H9 (cell line): ENCODE results near the gene SCYL3. TPM values are rescaled to one million over a fixed set of nuclear protein-coding genes. Genes with fewer than 3 reads are reported as not detected.

Experiments used
- DNase-seq: peaks from one replicate; pipeline ENCODE4 v3.0.0-alpha.2; 2017
- H2AFZ ChIP-seq: one replicate; pipeline ENCODE4 v1.6.1; 2013; ENCODE audit warnings: mild to moderate bottlenecking, low read length, control low read depth, moderate library complexity
- H2AK5ac ChIP-seq: 2 replicates; pipeline ENCODE4 v1.6.1; 2013; ENCODE audit warnings: low read length, control low read depth, mixed read lengths; ENCODE audit not compliant: insufficient read length
- H2BK120ac ChIP-seq: one replicate; pipeline ENCODE4 v1.6.1; 2013; ENCODE audit warnings: low read depth, mild to moderate bottlenecking, low read length, control low read depth, inconsistent platforms; ENCODE audit not compliant: poor library complexity, severe bottlenecking
- H2BK12ac ChIP-seq: 2 replicates; pipeline ENCODE4 v1.6.1; 2013; ENCODE audit warnings: low read length, control low read depth, mixed read lengths, low read depth; ENCODE audit not compliant: insufficient read length
- H2BK15ac ChIP-seq: 2 replicates; pipeline ENCODE4 v1.6.1; 2013; ENCODE audit warnings: low read depth, low read length, control low read depth
- H2BK20ac ChIP-seq: one replicate; pipeline ENCODE4 v1.6.1; 2013; ENCODE audit warnings: low read depth, mild to moderate bottlenecking, low read length, control low read depth, inconsistent platforms; ENCODE audit not compliant: poor library complexity, severe bottlenecking
- H2BK5ac ChIP-seq: 2 replicates; pipeline ENCODE4 v1.6.1; 2013; ENCODE audit warnings: low read length, control low read depth, mixed read lengths; ENCODE audit not compliant: insufficient read length
- H3K14ac ChIP-seq: 2 replicates; pipeline ENCODE4 v1.6.1; 2013; ENCODE audit warnings: low read length, control low read depth; ENCODE audit not compliant: insufficient read depth
- H3K18ac ChIP-seq: 2 replicates; pipeline ENCODE4 v1.6.1; 2013; ENCODE audit warnings: low read depth, mild to moderate bottlenecking, mixed read lengths, low read length, control low read depth; ENCODE audit not compliant: insufficient read length
- H3K23ac ChIP-seq: 2 replicates; pipeline ENCODE4 v1.6.1; 2013; ENCODE audit warnings: low read length, control low read depth, mixed read lengths, low read depth; ENCODE audit not compliant: insufficient read length
- H3K23me2 ChIP-seq: 2 replicates; pipeline ENCODE4 v1.6.1; 2013; ENCODE audit warnings: low read depth, mild to moderate bottlenecking, mixed read lengths, low read length, control low read depth; ENCODE audit not compliant: insufficient read length, poor library complexity, severe bottlenecking
- H3K27ac ChIP-seq: 2 replicates; pipeline ENCODE4 v1.5.1; 2013; ENCODE audit warnings: low read length, control low read depth, mixed read lengths, low read depth; ENCODE audit not compliant: insufficient read length
- H3K27me3 ChIP-seq: 2 replicates; pipeline ENCODE4 v1.6.1; 2013; ENCODE audit warnings: low read length, control low read depth, inconsistent platforms; ENCODE audit not compliant: insufficient read depth
- H3K4ac ChIP-seq: 2 replicates; pipeline ENCODE4 v1.6.1; 2013; ENCODE audit warnings: low read depth, mild to moderate bottlenecking, control low read depth, inconsistent platforms, low read length, moderate library complexity
- H3K4me1 ChIP-seq: 2 replicates; pipeline ENCODE4 v1.6.1; 2013; ENCODE audit warnings: low read length, control low read depth, inconsistent platforms; ENCODE audit not compliant: insufficient read depth
- H3K4me2 ChIP-seq: 2 replicates; pipeline ENCODE4 v1.6.1; 2013; ENCODE audit warnings: low read length, control low read depth, mixed read lengths; ENCODE audit not compliant: insufficient read length, insufficient read depth
- H3K56ac ChIP-seq: 2 replicates; pipeline ENCODE4 v1.6.1; 2013; ENCODE audit warnings: low read depth, mild to moderate bottlenecking, mixed read lengths, low read length, control low read depth; ENCODE audit not compliant: insufficient read length
- H3K79me1 ChIP-seq: 2 replicates; pipeline ENCODE4 v1.6.1; 2013; ENCODE audit warnings: low read depth, mild to moderate bottlenecking, moderate library complexity, low read length, control low read depth, inconsistent platforms; ENCODE audit not compliant: insufficient read depth, poor library complexity, severe bottlenecking
- H3K79me2 ChIP-seq: 2 replicates; pipeline ENCODE4 v1.6.1; 2013; ENCODE audit warnings: low read length, control low read depth, inconsistent platforms; ENCODE audit not compliant: insufficient read depth
- H3K9ac ChIP-seq: 2 replicates; pipeline ENCODE4 v1.6.1; 2013; ENCODE audit warnings: low read length, control low read depth, mixed read lengths; ENCODE audit not compliant: insufficient read length; ENCODE audit errors: extremely low read depth
- H3K9me3 ChIP-seq: one replicate; pipeline ENCODE4 v1.6.1; 2013; ENCODE audit warnings: low read depth, low read length, inconsistent platforms; ENCODE audit not compliant: control insufficient read depth
- H3T11ph ChIP-seq: one replicate; pipeline ENCODE4 v1.6.1; 2013; ENCODE audit warnings: mild to moderate bottlenecking, low read length, control low read depth, inconsistent platforms
- H4K20me1 ChIP-seq: one replicate; pipeline ENCODE4 v1.6.1; 2013; ENCODE audit not compliant: control insufficient read depth, insufficient read length, insufficient read depth
- H4K5ac ChIP-seq: 2 replicates; pipeline ENCODE4 v1.6.1; 2013; ENCODE audit warnings: low read depth, mild to moderate bottlenecking, mixed read lengths, low read length, control low read depth; ENCODE audit not compliant: insufficient read length
- H4K8ac ChIP-seq: replicated peaks from 2 replicates; pipeline ENCODE4 v1.6.1; 2013; ENCODE audit warnings: low read length, control low read depth, mixed read lengths, low read depth; ENCODE audit not compliant: insufficient read length
- H4K91ac ChIP-seq: 2 replicates; pipeline ENCODE4 v1.6.1; 2013; ENCODE audit warnings: low read depth, mild to moderate bottlenecking, moderate library complexity, mixed read lengths, low read length, control low read depth; ENCODE audit not compliant: insufficient read length
- H3K27ac Mint-ChIP-seq, 3 experiments: 2 replicates in 2 of 3; 3 replicates in 1 of 3; pipeline ENCODE4 v1.8.0; 2020 to 2021; ENCODE audit warnings: mixed read lengths in 3 of 3, mild to moderate bottlenecking in 1 of 3, moderate library complexity in 1 of 3
- H3K27me3 Mint-ChIP-seq: 2 replicates; pipeline ENCODE4 v1.8.0; 2021; ENCODE audit warnings: low read depth, mild to moderate bottlenecking, moderate library complexity, mixed read lengths
- H3K36me3 Mint-ChIP-seq, 3 experiments: 2 replicates in 2 of 3; 3 replicates in 1 of 3; pipeline ENCODE4 v1.8.0; 2020 to 2021; ENCODE audit warnings: low read depth in 3 of 3, mixed read lengths in 3 of 3; ENCODE audit not compliant: insufficient read depth in 1 of 3
- H3K4me1 Mint-ChIP-seq, 2 experiments: 2 replicates each; pipeline ENCODE4 v1.8.0; 2020; ENCODE audit warnings: mixed read lengths in 2 of 2
- H3K4me3 Mint-ChIP-seq, 2 experiments: 2 replicates in 1 of 2; 3 replicates in 1 of 2; pipeline ENCODE4 v1.8.0; 2020 to 2021; ENCODE audit warnings: mild to moderate bottlenecking in 2 of 2, mixed read lengths in 2 of 2, moderate library complexity in 1 of 2
- H3K9me3 Mint-ChIP-seq, 2 experiments: 2 replicates in 1 of 2; 3 replicates in 1 of 2; pipeline ENCODE4 v1.8.0; 2020; ENCODE audit warnings: mild to moderate bottlenecking in 2 of 2, mixed read lengths in 2 of 2, moderate library complexity in 1 of 2
- total RNA-seq: library from RNA; stranded (reverse); gene quantifications from 2 replicates; pipeline ENCODE4 v1.2.1, GENCODE V29; 2021
- TF ChIP-seq, protein P1 (sequence below): fragments of 200-600 bp; sonication (generic); conservative IDR thresholded peaks from 3 replicates; pipeline ENCODE4 v1.8.0; 2021; ENCODE audit warnings: antibody characterized with exemption, mild to moderate bottlenecking

Gene SCYL3
- total RNA-seq, 1 experiment from 2014 or later = 3.9 TPM

DNA sequence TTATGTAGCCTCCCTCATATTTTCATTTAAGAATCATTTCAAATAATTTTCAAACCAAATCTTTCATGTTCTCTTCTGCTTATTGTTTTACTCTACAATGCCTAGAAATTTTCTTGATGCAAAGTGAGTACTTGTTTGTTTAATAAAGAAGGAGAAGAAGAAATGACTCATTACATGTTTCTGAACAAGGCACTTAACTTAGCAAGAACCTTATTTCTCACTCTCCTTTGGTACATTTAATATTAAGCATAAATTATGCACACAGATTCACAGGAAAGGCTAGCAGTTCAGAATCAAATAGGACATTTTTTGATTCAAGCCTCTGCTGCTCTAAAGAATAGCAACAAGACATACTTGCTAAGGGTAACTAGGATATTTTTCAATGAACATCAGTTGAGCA lies 9.1 kb downstream of the SCYL3 start:
- H3K18ac ChIP-seq = no peak overlapping the region
- H3K56ac ChIP-seq = no peak overlapping the region

More for the DNA sequence above, 9.1 kb downstream of the SCYL3 start:
- Histone ChIP-seq H3K4me1 (no peaks in the 10 kb centered on the region), H3K79me1 (no peaks in the 10 kb centered on the region), H3K9me3 (no peaks in the 10 kb centered on the region), H3K79me2 (0 out of 2 replicates have a peak, but pooled peaks cover 1% of the 10 kb centered on the region), H2AFZ (no peak overlapping the region), H3K14ac (no peak overlapping the region), H2AK5ac (no peak overlapping the region), H3T11ph (no peak overlapping the region), H4K91ac (no peak overlapping the region), H4K5ac (no peak overlapping the region), H2BK5ac (no peak overlapping the region), H3K23ac (no peak overlapping the region), H2BK15ac (no peak overlapping the region), H3K27me3 (no peaks in the 10 kb centered on the region), H3K9ac (no peak overlapping the region), H4K8ac (no peak overlapping the region), H2BK20ac (no peak overlapping the region), H4K20me1 (no peaks in the 10 kb centered on the region), H3K4me2 (no peak overlapping the region), H2BK120ac (no peak overlapping the region), H3K23me2 (no peaks in the 10 kb centered on the region), H2BK12ac (no peak overlapping the region), H3K4ac (no peak overlapping the region), H3K27ac (no peak overlapping the region)
- Mint-ChIP-seq H3K4me1 (peaks cover 0 to 3% of the 10 kb centered on the region in 2 experiments; a peak in 1 of 4 replicates), H3K9me3 (0 out of 5 replicates have a peak, but pooled peaks cover 0 to 3% of the 10 kb centered on the region in 2 experiments), H3K36me3 (peaks cover 6 to 23% (median 19%) of the 10 kb centered on the region in 3 experiments), H3K27me3 (no peaks in the 10 kb centered on the region), H3K27ac (no peak overlapping the region), H3K4me3 (no peak overlapping the region)
- TF ChIP-seq, protein P1, sequence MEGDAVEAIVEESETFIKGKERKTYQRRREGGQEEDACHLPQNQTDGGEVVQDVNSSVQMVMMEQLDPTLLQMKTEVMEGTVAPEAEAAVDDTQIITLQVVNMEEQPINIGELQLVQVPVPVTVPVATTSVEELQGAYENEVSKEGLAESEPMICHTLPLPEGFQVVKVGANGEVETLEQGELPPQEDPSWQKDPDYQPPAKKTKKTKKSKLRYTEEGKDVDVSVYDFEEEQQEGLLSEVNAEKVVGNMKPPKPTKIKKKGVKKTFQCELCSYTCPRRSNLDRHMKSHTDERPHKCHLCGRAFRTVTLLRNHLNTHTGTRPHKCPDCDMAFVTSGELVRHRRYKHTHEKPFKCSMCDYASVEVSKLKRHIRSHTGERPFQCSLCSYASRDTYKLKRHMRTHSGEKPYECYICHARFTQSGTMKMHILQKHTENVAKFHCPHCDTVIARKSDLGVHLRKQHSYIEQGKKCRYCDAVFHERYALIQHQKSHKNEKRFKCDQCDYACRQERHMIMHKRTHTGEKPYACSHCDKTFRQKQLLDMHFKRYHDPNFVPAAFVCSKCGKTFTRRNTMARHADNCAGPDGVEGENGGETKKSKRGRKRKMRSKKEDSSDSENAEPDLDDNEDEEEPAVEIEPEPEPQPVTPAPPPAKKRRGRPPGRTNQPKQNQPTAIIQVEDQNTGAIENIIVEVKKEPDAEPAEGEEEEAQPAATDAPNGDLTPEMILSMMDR = no peak
- no peak for DNase-seq
